Hepatocyte (in vitro differentiated cells): ENCODE data around the gene TXLNG. TPM values are rescaled to one million over a fixed set of nuclear protein-coding genes. Genes with fewer than 3 reads are reported as not detected.

Experiments used
- DNase-seq: peaks from one replicate; pipeline ENCODE4 v3.0.0-alpha.2; 2016; ENCODE audit warnings: low spot score
- H2AFZ ChIP-seq: fragments of 200-600 bp; sonication (generic); 2 replicates; pipeline ENCODE4 v1.6.0; 2016; ENCODE audit warnings: antibody characterized with exemption, mild to moderate bottlenecking
- H3K27ac ChIP-seq: fragments of 200-600 bp; sonication (generic); 2 replicates; pipeline ENCODE4 v1.5.1; 2016; ENCODE audit warnings: mild to moderate bottlenecking
- H3K27me3 ChIP-seq: fragments of 200-600 bp; sonication (generic); 2 replicates; pipeline ENCODE4 v1.6.1; 2016
- H3K36me3 ChIP-seq: fragments of 200-600 bp; sonication (generic); replicated peaks from 2 replicates; pipeline ENCODE4 v1.5.1; 2016; ENCODE audit warnings: low read depth; ENCODE audit not compliant: insufficient read depth
- H3K4me1 ChIP-seq: fragments of 200-600 bp; sonication (generic); 2 replicates; pipeline ENCODE4 v1.5.1; 2016; ENCODE audit warnings: mild to moderate bottlenecking, moderate library complexity; ENCODE audit not compliant: insufficient read depth
- H3K4me2 ChIP-seq: fragments of 200-600 bp; sonication (generic); 2 replicates; pipeline ENCODE4 v1.6.0; 2016
- H3K4me3 ChIP-seq: fragments of 200-600 bp; sonication (generic); 2 replicates; pipeline ENCODE4 v1.5.1; 2016; ENCODE audit warnings: mild to moderate bottlenecking
- H3K79me2 ChIP-seq: fragments of 200-600 bp; sonication (generic); 2 replicates; pipeline ENCODE4 v1.6.0; 2017; ENCODE audit warnings: mild to moderate bottlenecking
- H3K9me2 ChIP-seq: fragments of 200-600 bp; sonication (generic); replicated peaks from 2 replicates; pipeline ENCODE4 v1.6.0; 2017; ENCODE audit warnings: mild to moderate bottlenecking; ENCODE audit not compliant: insufficient read depth
- H3K9me3 ChIP-seq: fragments of 200-600 bp; sonication (generic); 2 replicates; pipeline ENCODE4 v1.5.1; 2016; ENCODE audit warnings: low read depth, mild to moderate bottlenecking
- H4K20me1 ChIP-seq: fragments of 200-600 bp; sonication (generic); 2 replicates; pipeline ENCODE4 v1.6.0; 2016; ENCODE audit warnings: mild to moderate bottlenecking; ENCODE audit not compliant: insufficient read depth, poor library complexity, severe bottlenecking
- CTCF ChIP-seq: fragments of 200-600 bp; sonication (generic); IDR thresholded peaks from 2 replicates; pipeline ENCODE4 v1.5.1; 2016; ENCODE audit warnings: antibody characterized with exemption, mild to moderate bottlenecking; ENCODE audit not compliant: poor library complexity
- EZH2 ChIP-seq: fragments of 200-600 bp; sonication (generic); IDR thresholded peaks from 2 replicates; pipeline ENCODE4 v1.6.1; 2016; ENCODE audit warnings: antibody characterized with exemption, mild to moderate bottlenecking, borderline replicate concordance
- EZH2phosphoT487 ChIP-seq: fragments of 200-600 bp; sonication (generic); IDR thresholded peaks from one replicate; pipeline ENCODE4 v1.6.1; 2018; ENCODE audit warnings: antibody characterized with exemption, mild to moderate bottlenecking, low read depth, moderate library complexity; ENCODE audit not compliant: unreplicated experiment, severe bottlenecking
- WGBS: methylation state at CpG from one replicate; pipeline ENCODE4 v1.1.6; 2016; ENCODE audit warnings: low lambda C conversion rate; ENCODE audit errors: missing lambda C conversion rate; 5-methylcytosine and 5-hydroxymethylcytosine counted together
- polyA plus RNA-seq: library from polyadenylated mRNA; unstranded; fragments of >200 nt; fragmentation: Nextera tagmentation; extraction: Ambion mirVana; gene quantifications from 2 replicates; pipeline ENCODE4 v1.2.1, GENCODE V29; 2016
- total RNA-seq: library from RNA; depleted of rRNA; stranded (reverse); fragments of >200 nt; gene quantifications from 2 replicates; pipeline ENCODE4 v1.2.3, GENCODE V29; 2014

Gene TXLNG
- total and polyA plus RNA-seq, 2 experiments from 2014 or later: 9.7 to 23.4 TPM

- Histone ChIP-seq H3K4me3 (no peak overlapping the region), H2AFZ (no peak overlapping the region)
- 92% methylated on average over 8 of the region's 8 CpGs for WGBS
These were observed 86.8 kb downstream of the TXLNG start for GRCh38 chrX:16873106-16873505.

GRCh38 chrX:16874458-16875095 is 88.3 kb downstream of the TXLNG start:
- Histone ChIP-seq H3K4me2 (no peak overlapping the region), H3K9me3 (no peaks in the 10 kb centered on the region), H3K4me1 (peaks cover 14% of the 10 kb centered on the region), H3K27ac (no peak overlapping the region), H3K27me3 (peaks cover 8% of the 10 kb centered on the region), H3K9me2 (no peaks in the 10 kb centered on the region), H2AFZ (no peak overlapping the region), H3K36me3 (no peaks in the 10 kb centered on the region), H3K79me2 (no peaks in the 10 kb centered on the region), H3K4me3 (no peak overlapping the region), H4K20me1 (no peaks in the 10 kb centered on the region)
- 83% methylated on average over 5 of the region's 5 CpGs for WGBS
- no peak for DNase-seq
- TF ChIP-seq EZH2 (no peak), EZH2phosphoT487 (no peak), CTCF (no peak)

More at GRCh38 chrX:16873106-16873505, 86.8 kb downstream of the TXLNG start:
- Histone ChIP-seq H3K36me3 (no peaks in the 10 kb centered on the region), H3K9me3 (no peaks in the 10 kb centered on the region), H3K79me2 (peaks cover 15% of the 10 kb centered on the region), H3K4me2 (no peak overlapping the region), H3K9me2 (no peaks in the 10 kb centered on the region), H3K27ac (no peak overlapping the region), H3K4me1 (peaks cover 19% of the 10 kb centered on the region), H4K20me1 (peaks cover 14% of the 10 kb centered on the region), H3K27me3 (peaks cover 2% of the 10 kb centered on the region)
- no peak for DNase-seq
- TF ChIP-seq EZH2phosphoT487 (no peak), EZH2 (no peak), CTCF (no peak)

GRCh38 chrX:16876696-16877095 is 90.4 kb downstream of the TXLNG start:
- no peak overlapping the region for H3K4me3 ChIP-seq
- 25% methylated on average over 1 of the region's 1 CpG for WGBS
- no peak for DNase-seq
- H3K9me2 ChIP-seq: no peaks in the 10 kb centered on the region
- H4K20me1 ChIP-seq: no peaks in the 10 kb centered on the region
- H3K36me3 ChIP-seq: no peaks in the 10 kb centered on the region
- H2AFZ ChIP-seq: no peak overlapping the region
- H3K4me2 ChIP-seq: no peak overlapping the region
- TF ChIP-seq EZH2phosphoT487 (no peak), EZH2 (no peak), CTCF (no peak)
- H3K79me2 ChIP-seq: no peaks in the 10 kb centered on the region
- peaks cover 8% of the 10 kb centered on the region for H3K27me3 ChIP-seq
- H3K4me1 ChIP-seq: peaks cover 5% of the 10 kb centered on the region
- no peak overlapping the region for H3K27ac ChIP-seq
- H3K9me3 ChIP-seq: no peaks in the 10 kb centered on the region
